Measurements from ENCODE around the gene JAG2. TPM values are rescaled to one million over a fixed set of nuclear protein-coding genes. Genes with fewer than 3 reads are reported as not detected.

Gene JAG2
- total and polyA plus RNA-seq, 3 donors from 2014 or later: 12.9 to 21.3 (median 20.4) TPM

- no peaks in the 10 kb centered on the region for H3K27me3 ChIP-seq
- TF ChIP-seq POLR2A (IDR thresholded peaks at IDR 0.05): no peak
- TF ChIP-seq, protein P1, sequence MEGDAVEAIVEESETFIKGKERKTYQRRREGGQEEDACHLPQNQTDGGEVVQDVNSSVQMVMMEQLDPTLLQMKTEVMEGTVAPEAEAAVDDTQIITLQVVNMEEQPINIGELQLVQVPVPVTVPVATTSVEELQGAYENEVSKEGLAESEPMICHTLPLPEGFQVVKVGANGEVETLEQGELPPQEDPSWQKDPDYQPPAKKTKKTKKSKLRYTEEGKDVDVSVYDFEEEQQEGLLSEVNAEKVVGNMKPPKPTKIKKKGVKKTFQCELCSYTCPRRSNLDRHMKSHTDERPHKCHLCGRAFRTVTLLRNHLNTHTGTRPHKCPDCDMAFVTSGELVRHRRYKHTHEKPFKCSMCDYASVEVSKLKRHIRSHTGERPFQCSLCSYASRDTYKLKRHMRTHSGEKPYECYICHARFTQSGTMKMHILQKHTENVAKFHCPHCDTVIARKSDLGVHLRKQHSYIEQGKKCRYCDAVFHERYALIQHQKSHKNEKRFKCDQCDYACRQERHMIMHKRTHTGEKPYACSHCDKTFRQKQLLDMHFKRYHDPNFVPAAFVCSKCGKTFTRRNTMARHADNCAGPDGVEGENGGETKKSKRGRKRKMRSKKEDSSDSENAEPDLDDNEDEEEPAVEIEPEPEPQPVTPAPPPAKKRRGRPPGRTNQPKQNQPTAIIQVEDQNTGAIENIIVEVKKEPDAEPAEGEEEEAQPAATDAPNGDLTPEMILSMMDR (IDR thresholded peaks at IDR 0.05): no peak
- 91 to 92% methylated on average over 7 of the region's 7 CpGs for WGBS, 2 donors
- no peaks in the 10 kb centered on the region for H3K9me3 ChIP-seq
- no peak for DNase-seq
- H3K4me1 ChIP-seq: no peaks in the 10 kb centered on the region
- no peak overlapping the region for H3K27ac ChIP-seq
- no peaks in the 10 kb centered on the region for H3K36me3 ChIP-seq (ENCODE audit: low read depth, missing control alignments)
- no peak overlapping the region for H3K4me3 ChIP-seq
- intact Hi-C loops (cut with DNase I; ENCODE audit: low total_unique reads): no loop called here
Measured at GRCh38 chr14:105107351-105107750, 61.2 kb downstream of the JAG2 start.

DNA sequence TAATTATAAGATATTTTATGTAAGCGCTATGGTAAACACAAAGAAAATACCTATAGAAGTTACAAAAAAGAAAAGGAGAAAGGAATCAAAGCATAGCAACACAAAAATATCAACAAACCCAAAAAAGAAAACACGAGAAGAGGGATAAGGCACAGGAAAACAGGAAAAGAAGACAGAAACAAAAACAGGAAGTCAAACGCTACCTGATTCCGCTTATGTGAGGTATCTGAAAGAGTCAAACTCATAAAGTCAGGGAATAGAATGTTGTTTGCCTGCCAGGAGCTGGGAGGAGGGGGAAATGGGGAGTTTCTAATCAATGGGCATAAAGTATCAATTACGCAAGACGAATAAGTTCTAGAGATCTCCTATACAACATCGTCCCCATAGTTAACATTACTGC lies 63.4 kb downstream of the JAG2 start:
- Histone ChIP-seq H3K4me1 (no peaks in the 10 kb centered on the region), H3K36me3 (ENCODE audit: low read depth, missing control alignments) (no peaks in the 10 kb centered on the region), H3K27ac (no peak overlapping the region), H3K27me3 (no peaks in the 10 kb centered on the region), H3K4me3 (no peak overlapping the region), H3K9me3 (no peaks in the 10 kb centered on the region)
- no peak for DNase-seq
- WGBS, 2 donors: 76 to 81% methylated on average over 7 of the region's 7 CpGs
- intact Hi-C loops (cut with DNase I; ENCODE audit: low total_unique reads): no loop called here
- TF ChIP-seq, protein P1 (IDR thresholded peaks at IDR 0.05): no peak
- TF ChIP-seq POLR2A (IDR thresholded peaks at IDR 0.05): no peak

DNA sequence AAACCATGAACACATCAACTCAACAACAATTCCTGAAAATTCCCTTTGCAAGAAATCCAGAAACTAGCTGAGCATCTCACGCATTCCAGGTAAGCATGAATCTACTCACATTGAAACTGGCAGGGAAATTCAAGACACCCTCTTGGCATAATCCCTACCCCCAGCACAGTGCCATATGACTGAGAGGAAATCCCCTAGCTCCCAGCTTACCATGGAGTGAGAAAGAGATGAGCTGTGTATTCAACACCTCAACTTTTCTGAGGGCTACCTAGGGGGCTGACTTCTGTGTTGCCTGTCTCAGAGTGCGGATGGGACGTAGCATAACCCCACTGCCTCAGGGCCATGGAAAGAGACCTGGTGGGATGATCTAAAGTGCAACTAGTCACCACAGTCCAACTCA lies 65.7 kb downstream of the JAG2 start:
- H3K9me3 ChIP-seq: no peaks in the 10 kb centered on the region
- H3K27ac ChIP-seq: no peak overlapping the region
- H3K36me3 ChIP-seq (ENCODE audit: low read depth, missing control alignments): no peaks in the 10 kb centered on the region
- H3K4me1 ChIP-seq: no peaks in the 10 kb centered on the region
- no peak for DNase-seq
- no peaks in the 10 kb centered on the region for H3K27me3 ChIP-seq
- intact Hi-C loops (cut with DNase I; ENCODE audit: low total_unique reads): no loop called here
- no peak for TF ChIP-seq POLR2A (IDR thresholded peaks at IDR 0.05)
- TF ChIP-seq, protein P1 (IDR thresholded peaks at IDR 0.05): no peak
- no peak overlapping the region for H3K4me3 ChIP-seq
- 100% methylated on average over 3 of the region's 3 CpGs for WGBS, 2 donors

- Histone ChIP-seq H3K4me1 (no peaks in the 10 kb centered on the region), H3K9me3 (no peaks in the 10 kb centered on the region), H3K27me3 (no peaks in the 10 kb centered on the region), H3K36me3 (ENCODE audit: low read depth, missing control alignments) (no peaks in the 10 kb centered on the region), H3K4me3 (no peak overlapping the region), H3K27ac (no peak overlapping the region)
- no peak for DNase-seq
- WGBS, 2 donors: 86 to 94% methylated on average over 7 of the region's 7 CpGs
- TF ChIP-seq POLR2A (IDR thresholded peaks at IDR 0.05): no peak
- TF ChIP-seq, protein P1 (IDR thresholded peaks at IDR 0.05): no peak
- intact Hi-C loops (cut with DNase I; ENCODE audit: low total_unique reads): no loop called here
Measured at GRCh38 chr14:105102361-105102870, 66.2 kb downstream of the JAG2 start.

GRCh38 chr14:105100910-105101309 lies 67.7 kb downstream of the JAG2 start:
- no peak for TF ChIP-seq POLR2A (IDR thresholded peaks at IDR 0.05)
- TF ChIP-seq, protein P1 (IDR thresholded peaks at IDR 0.05): no peak
- Histone ChIP-seq H3K4me3 (no peak overlapping the region), H3K36me3 (ENCODE audit: low read depth, missing control alignments) (no peaks in the 10 kb centered on the region), H3K9me3 (no peaks in the 10 kb centered on the region), H3K27me3 (no peaks in the 10 kb centered on the region), H3K27ac (no peak overlapping the region), H3K4me1 (no peaks in the 10 kb centered on the region)
- intact Hi-C loops (cut with DNase I; ENCODE audit: low total_unique reads): no loop called here
- DNase-seq: no peak
- WGBS, 2 donors: 91 to 92% methylated on average over 4 of the region's 4 CpGs

All from testis (tissue), 3 donors.